HG03432 (cell line): Measurements from ENCODE around the gene OSBPL3.

Experiments
- ATAC-seq: cut with Tn5 transposase; IDR thresholded peaks from one replicate; pipeline ENCODE4 v1.9.1; 2021; ENCODE audit warnings: mild to moderate bottlenecking, moderate library complexity; ENCODE audit not compliant: unreplicated experiment

The OSBPL3 gene

DNA sequence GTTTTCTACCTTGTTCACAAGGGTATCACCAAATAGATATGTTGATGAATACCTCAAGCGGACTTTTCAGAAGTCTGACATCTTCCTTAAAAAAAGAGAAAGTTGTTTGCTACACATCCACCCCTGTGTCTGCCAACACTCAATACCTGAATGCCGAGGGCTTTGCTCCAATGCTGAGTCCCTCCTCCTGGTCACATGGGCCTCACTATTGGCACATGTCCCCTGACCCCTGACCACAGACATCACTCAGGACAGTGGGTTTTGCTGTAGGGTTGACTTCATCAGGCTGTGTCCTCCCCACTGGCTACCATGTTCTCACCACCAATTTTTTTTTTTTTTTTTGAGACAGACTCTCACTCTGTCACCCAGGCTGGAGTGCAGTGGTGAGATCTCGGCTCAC is 76.4 kb downstream of the OSBPL3 start:
- ATAC-seq, result no peak

- no peak for ATAC-seq
Measured at GRCh38 chr7:24902931-24903330, 77.0 kb downstream of the OSBPL3 start.

- ATAC-seq, result no peak
Measured at GRCh38 chr7:24902276-24902675, 77.7 kb downstream of the OSBPL3 start.

GRCh38 chr7:24899905-24900304 is 80.1 kb downstream of the OSBPL3 start:
- peak; percentile 54 for ATAC-seq

DNA sequence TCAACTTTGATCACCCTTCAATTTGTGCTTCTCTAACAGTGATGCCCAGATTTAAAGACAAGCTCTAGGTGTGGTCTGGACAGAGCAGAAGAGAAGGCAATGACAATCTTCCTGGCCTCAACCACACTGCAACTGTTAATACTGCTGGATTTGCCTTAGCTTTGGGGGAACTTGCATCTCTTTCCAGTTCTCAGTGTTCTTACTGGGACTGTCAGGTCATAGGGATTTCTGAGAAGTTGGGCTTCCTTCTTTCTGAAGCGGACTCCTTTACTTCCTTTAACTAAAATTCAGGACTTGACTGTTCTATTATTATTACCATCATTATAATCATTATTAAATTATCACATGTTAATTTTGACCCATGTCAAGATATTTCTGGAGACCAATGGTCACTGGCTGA is 80.8 kb downstream of the OSBPL3 start:
- ATAC-seq, result no peak

DNA sequence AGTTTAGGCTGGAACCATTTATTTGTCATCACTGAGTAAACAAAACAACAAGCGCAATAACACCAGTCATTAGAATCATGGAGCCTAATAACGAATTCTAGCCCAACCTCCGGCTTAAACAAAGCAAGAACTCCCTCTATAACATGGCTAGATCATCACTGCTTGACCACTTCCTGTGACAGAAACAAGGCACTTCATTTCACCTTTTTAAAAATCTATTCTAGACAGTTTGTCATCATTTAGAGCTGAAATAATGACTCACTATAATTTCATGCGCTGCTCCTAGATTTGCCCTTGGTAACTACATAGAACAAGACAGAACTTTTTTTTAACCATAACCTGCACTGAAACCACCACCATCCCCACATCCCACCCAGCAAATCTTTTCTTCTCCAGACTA is 81.3 kb downstream of the OSBPL3 start:
- ATAC-seq, result peak; percentile 44

GRCh38 chr7:24896031-24896501 is 83.9 kb downstream of the OSBPL3 start:
- peak; percentile 68 for ATAC-seq

- ATAC-seq, result no peak
Measured at GRCh38 chr7:24894429-24895221, 85.4 kb downstream of the OSBPL3 start.

DNA sequence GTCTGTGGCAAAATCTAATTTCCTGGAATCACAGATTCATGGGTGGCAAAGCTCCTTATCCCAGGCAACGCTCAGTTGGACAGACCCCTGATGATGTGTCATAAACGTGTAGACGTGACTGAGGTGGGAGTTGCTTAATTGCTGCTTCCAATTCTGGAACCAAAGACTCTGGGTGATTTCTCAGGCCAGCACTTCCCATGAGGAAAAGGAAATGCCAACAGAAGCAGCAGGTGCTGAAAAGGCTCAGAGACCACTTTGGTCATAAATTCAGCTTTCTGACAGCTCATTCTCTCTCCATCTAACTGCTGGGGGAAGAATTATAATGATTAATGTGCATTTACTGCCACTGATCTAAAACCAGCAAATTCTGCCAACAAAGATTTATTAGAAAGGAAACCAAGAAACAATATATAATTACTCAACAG is 88.7 kb downstream of the OSBPL3 start:
- no peak for ATAC-seq

GRCh38 chr7:24889611-24890010 is 90.4 kb downstream of the OSBPL3 start:
- ATAC-seq, result no peak

- no peak for ATAC-seq
Measured at GRCh38 chr7:24888653-24889052, 91.3 kb downstream of the OSBPL3 start.

GRCh38 chr7:24885716-24886115 is 94.3 kb downstream of the OSBPL3 start:
- no peak for ATAC-seq

DNA sequence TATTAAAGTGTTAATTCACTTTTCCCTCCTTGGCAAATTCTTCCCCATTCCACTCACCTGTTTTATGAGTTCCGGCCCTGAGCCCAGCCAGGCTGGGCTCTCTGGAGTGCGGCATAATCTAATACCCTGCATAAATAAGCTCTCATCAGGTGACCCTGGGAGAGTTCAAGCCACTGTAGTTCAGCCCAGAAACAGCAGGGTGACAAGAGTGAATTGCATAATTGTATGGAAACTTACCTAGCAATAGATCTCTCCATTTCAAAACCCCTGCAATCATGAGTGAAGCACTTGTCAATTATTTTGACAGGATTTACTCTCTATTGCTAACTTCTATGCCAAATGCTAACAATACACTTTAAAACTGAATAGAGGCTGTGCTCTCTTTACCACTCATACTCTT is 94.7 kb downstream of the OSBPL3 start:
- no peak for ATAC-seq

DNA sequence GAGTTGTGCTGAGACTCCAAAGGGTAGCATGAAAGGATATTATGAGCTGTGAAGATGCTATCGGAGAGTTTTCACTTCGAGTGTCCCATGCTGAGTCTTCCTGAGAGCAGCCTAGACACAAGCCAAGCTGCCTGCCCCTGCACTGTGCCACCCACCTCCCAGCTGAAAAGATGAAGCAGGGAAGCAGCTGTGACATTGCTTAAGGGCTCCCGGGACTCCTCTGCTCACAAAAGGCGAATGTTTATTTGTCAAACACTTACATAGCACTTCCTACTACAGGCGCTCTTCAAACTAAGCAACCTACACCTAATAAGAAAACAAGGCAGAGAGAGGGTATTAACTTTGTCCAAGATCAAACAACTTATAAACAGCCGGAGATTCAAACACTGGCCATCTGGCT is 95.6 kb downstream of the OSBPL3 start:
- no peak for ATAC-seq

- ATAC-seq, result no peak
Measured at GRCh38 chr7:24883622-24884013, 96.4 kb downstream of the OSBPL3 start.

DNA sequence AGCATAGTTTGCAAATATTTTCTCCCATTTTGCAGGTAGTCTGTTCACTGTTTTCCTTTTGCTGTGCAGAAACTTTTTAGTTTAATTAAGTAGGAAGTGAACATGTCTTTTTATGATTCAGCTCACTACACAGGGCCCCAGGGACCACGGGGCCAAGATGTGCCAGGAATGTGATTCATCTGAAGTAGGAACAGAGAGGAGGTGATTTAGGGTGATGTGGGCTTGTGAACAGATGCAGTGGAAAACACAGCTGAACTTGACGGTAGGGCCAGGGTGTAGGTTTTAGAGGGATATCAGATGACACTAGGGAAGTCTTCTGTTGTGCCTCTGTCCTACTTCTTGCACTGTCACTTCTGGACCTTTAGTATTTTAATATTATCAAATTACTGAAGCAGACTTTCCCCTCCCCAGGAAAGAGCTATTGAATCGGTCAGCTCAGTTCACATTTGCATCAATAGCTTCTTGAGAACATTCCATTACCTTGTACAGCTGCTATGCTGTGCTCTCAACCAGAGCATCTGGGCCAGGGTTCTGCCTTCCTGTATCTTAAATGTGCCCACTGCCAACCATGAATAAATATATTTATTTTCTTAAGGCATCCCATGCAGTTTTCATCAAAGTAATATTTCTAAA is 96.9 kb downstream of the OSBPL3 start:
- ATAC-seq, result no peak

- no peak for ATAC-seq
Measured at GRCh38 chr7:24881623-24882022, 98.4 kb downstream of the OSBPL3 start.

GRCh38 chr7:24880886-24881285 is 99.1 kb downstream of the OSBPL3 start:
- no peak for ATAC-seq

- no peak for ATAC-seq
Measured at GRCh38 chr7:24879291-24879690, 100.7 kb downstream of the OSBPL3 start.

- ATAC-seq, result peak; percentile 96
Measured at GRCh38 chr7:24877790-24878311, 102.1 kb downstream of the OSBPL3 start.

DNA sequence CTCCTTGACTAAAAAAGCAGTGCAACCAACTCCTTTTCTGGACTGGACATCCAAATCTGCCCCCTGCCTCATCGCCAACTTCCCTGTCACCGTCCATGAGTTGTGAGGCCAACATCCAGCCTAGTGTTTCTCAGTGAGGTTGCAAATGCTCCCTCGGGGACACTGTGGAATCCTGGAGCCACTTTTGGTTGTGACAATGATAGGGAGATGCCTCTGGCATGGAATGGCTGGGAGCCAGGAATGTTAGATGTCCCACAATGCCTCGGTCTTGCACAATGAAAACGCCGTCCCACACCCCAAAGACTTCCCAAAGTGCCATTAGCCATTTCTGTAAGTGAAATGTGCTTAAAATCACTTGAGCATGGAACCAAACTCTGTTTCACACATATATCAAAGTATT is 105.2 kb downstream of the OSBPL3 start:
- no peak for ATAC-seq

GRCh38 chr7:24873944-24874343 is 106.0 kb downstream of the OSBPL3 start:
- ATAC-seq, result no peak
